Mucosa of rectum (tissue), 2 donors: ENCODE measurements around the gene THSD4.

Source experiments
- H3K27ac ChIP-seq, 2 donors: one replicate each; pipeline ENCODE4 v1.7.0; 2013; ENCODE audit warnings: inconsistent platforms in 2 of 2, low read depth in 2 of 2, low read length in 2 of 2
- H3K27me3 ChIP-seq, 2 donors: one replicate each; pipeline ENCODE4 v1.7.0; 2013; ENCODE audit warnings: low read length in 2 of 2; ENCODE audit not compliant: control insufficient read depth in 2 of 2, insufficient read depth in 2 of 2
- H3K36me3 ChIP-seq, 2 donors: one replicate each; pipeline ENCODE4 v1.7.0; 2013; ENCODE audit warnings: low read length in 2 of 2; ENCODE audit not compliant: control insufficient read depth in 2 of 2, insufficient read depth in 2 of 2
- H3K4me1 ChIP-seq, 2 donors: one replicate each; pipeline ENCODE4 v1.7.0; 2013; ENCODE audit warnings: low read length in 2 of 2, mild to moderate bottlenecking in 1 of 2; ENCODE audit not compliant: control insufficient read depth in 2 of 2, insufficient read depth in 2 of 2
- H3K4me3 ChIP-seq, 2 donors: one replicate each; pipeline ENCODE4 v1.7.0; 2013; ENCODE audit warnings: low read length in 2 of 2
- H3K9ac ChIP-seq, 2 donors: one replicate each; pipeline ENCODE4 v1.7.0; 2013; ENCODE audit warnings: low read length in 2 of 2, low read depth in 1 of 2, mild to moderate bottlenecking in 1 of 2
- H3K9me3 ChIP-seq, 2 donors: one replicate each; pipeline ENCODE4 v1.7.0; 2013; ENCODE audit warnings: low read length in 2 of 2; ENCODE audit not compliant: control insufficient read depth in 2 of 2
- donor health status: healthy.
- donor health status: Normal muscosa, but diverticular disease.

Gene THSD4

GRCh38 chr15:71706461-71707229, 591.4 kb downstream of the THSD4 start:
- no peak overlapping the region for H3K4me3 ChIP-seq
- H3K9ac ChIP-seq, result no peak overlapping the region
- no peaks in the 10 kb centered on the region for H3K36me3 ChIP-seq
- H3K9me3 ChIP-seq, result no peaks in the 10 kb centered on the region
- H3K27ac ChIP-seq, result peak overlapping the region in 1 of 2 donors; percentile 19
- peaks cover 0 to 19% of the 10 kb centered on the region in 2 donors for H3K4me1 ChIP-seq
- H3K27me3 ChIP-seq, result no peaks in the 10 kb centered on the region

- Histone ChIP-seq H3K4me1 (peaks cover 0 to 19% of the 10 kb centered on the region in 2 donors), H3K4me3 (no peak overlapping the region), H3K36me3 (no peaks in the 10 kb centered on the region), H3K27ac (peak overlapping the region; percentile 39 to 69), H3K9me3 (no peaks in the 10 kb centered on the region), H3K9ac (no peak overlapping the region), H3K27me3 (no peaks in the 10 kb centered on the region)
Measured at GRCh38 chr15:71707230-71708050, 592.2 kb downstream of the THSD4 start.

- Histone ChIP-seq H3K9ac (no peak overlapping the region), H3K4me3 (no peak overlapping the region), H3K27me3 (no peaks in the 10 kb centered on the region), H3K4me1 (peaks cover 0 to 19% of the 10 kb centered on the region in 2 donors), H3K36me3 (no peaks in the 10 kb centered on the region), H3K9me3 (no peaks in the 10 kb centered on the region), H3K27ac (peak overlapping the region; percentile 39 to 69)
Measured at GRCh38 chr15:71708051-71708429, 592.8 kb downstream of the THSD4 start.

- Histone ChIP-seq H3K27ac (peak overlapping the region; percentile 18 to 69), H3K36me3 (no peaks in the 10 kb centered on the region)
Measured at GRCh38 chr15:71708741-71709140, 593.5 kb downstream of the THSD4 start.

GRCh38 chr15:71709808-71710418, 594.6 kb downstream of the THSD4 start:
- Histone ChIP-seq H3K36me3 (no peaks in the 10 kb centered on the region), H3K27ac (peak overlapping the region in 1 of 2 donors; percentile 11), H3K9ac (no peak overlapping the region), H3K4me1 (peaks cover 0 to 19% of the 10 kb centered on the region in 2 donors), H3K27me3 (no peaks in the 10 kb centered on the region), H3K4me3 (no peak overlapping the region), H3K9me3 (no peaks in the 10 kb centered on the region)

More at GRCh38 chr15:71708741-71709140, 593.5 kb downstream of the THSD4 start:
- H3K9ac ChIP-seq, result no peak overlapping the region
- H3K27me3 ChIP-seq, result no peaks in the 10 kb centered on the region
- peaks cover 0 to 19% of the 10 kb centered on the region in 2 donors for H3K4me1 ChIP-seq
- H3K9me3 ChIP-seq, result no peaks in the 10 kb centered on the region
- no peak overlapping the region for H3K4me3 ChIP-seq

GRCh38 chr15:71712182-71712581, 596.9 kb downstream of the THSD4 start:
- H3K9ac ChIP-seq, result no peak overlapping the region
- H3K4me3 ChIP-seq, result no peak overlapping the region
- H3K9me3 ChIP-seq, result no peaks in the 10 kb centered on the region
- no peaks in the 10 kb centered on the region for H3K36me3 ChIP-seq
- peaks cover 0 to 19% of the 10 kb centered on the region in 2 donors for H3K4me1 ChIP-seq
- H3K27ac ChIP-seq, result no peak overlapping the region
- H3K27me3 ChIP-seq, result no peaks in the 10 kb centered on the region

- Histone ChIP-seq H3K36me3 (no peaks in the 10 kb centered on the region), H3K4me3 (no peak overlapping the region), H3K9ac (no peak overlapping the region), H3K27ac (no peak overlapping the region), H3K27me3 (no peaks in the 10 kb centered on the region), H3K9me3 (no peaks in the 10 kb centered on the region), H3K4me1 (peaks cover 0 to 12% of the 10 kb centered on the region in 2 donors)
Measured at GRCh38 chr15:71713191-71713809, 598.0 kb downstream of the THSD4 start.

GRCh38 chr15:71715914-71716313, 600.6 kb downstream of the THSD4 start:
- no peaks in the 10 kb centered on the region for H3K9me3 ChIP-seq
- H3K36me3 ChIP-seq, result no peaks in the 10 kb centered on the region
- H3K4me1 ChIP-seq, result no peaks in the 10 kb centered on the region
- no peak overlapping the region for H3K27ac ChIP-seq
- H3K4me3 ChIP-seq, result no peak overlapping the region
- H3K27me3 ChIP-seq, result no peaks in the 10 kb centered on the region
- no peak overlapping the region for H3K9ac ChIP-seq

GRCh38 chr15:71716990-71717389, 601.7 kb downstream of the THSD4 start:
- no peak overlapping the region for H3K27ac ChIP-seq
- no peak overlapping the region for H3K9ac ChIP-seq
- H3K9me3 ChIP-seq, result no peaks in the 10 kb centered on the region
- H3K27me3 ChIP-seq, result no peaks in the 10 kb centered on the region
- no peak overlapping the region for H3K4me3 ChIP-seq
- H3K36me3 ChIP-seq, result no peaks in the 10 kb centered on the region
- H3K4me1 ChIP-seq, result no peaks in the 10 kb centered on the region
